SH-SY5Y (cell line): ENCODE data around the gene COL4A6.

Source experiments
- GATA2 ChIP-seq: IDR thresholded peaks from 2 replicates; pipeline ENCODE4 v1.6.1; 2011; ENCODE audit warnings: mild to moderate bottlenecking, low read depth, low read length
- GATA3 ChIP-seq: IDR thresholded peaks from 2 replicates; pipeline ENCODE4 v1.6.1; 2011; ENCODE audit warnings: low read depth, mild to moderate bottlenecking, low read length, moderate library complexity

DNA sequence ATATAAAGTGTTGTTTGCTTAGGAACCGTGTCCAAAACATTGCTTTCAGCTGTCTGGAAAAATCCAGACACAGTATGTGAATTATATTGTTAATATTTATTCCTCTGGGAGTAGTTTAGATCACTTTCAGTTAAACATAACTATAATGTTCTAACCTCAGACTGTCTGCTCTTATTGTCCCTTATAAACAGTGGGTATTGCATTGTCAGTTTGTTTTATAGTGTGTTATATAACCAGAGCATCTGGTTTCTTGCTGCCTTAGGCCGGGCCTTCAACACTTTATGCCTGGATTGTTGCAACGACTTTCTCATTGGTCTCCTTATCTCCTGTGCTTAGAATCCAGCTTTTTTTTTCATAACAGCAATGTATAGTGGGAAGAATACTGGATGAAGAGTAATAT is 320.2 kb downstream of the COL4A6 start:
- no peak for TF ChIP-seq GATA2
- no peak for TF ChIP-seq GATA3
